ENCODE measurements around the gene RELA. TPM values are rescaled to one million over a fixed set of nuclear protein-coding genes. Genes with fewer than 3 reads are reported as not detected.

The RELA gene
- total and polyA plus RNA-seq, 2 of the 13 experiments (the other 11 are each of a cell fraction or from before 2014, with no cell fraction given): 21.4 to 40.5 TPM

GRCh38 chr11:65663639-65664200, 1.0 kb upstream of the RELA start (continued):
- TF ChIP-seq ZNF556 (CRISPR knock-in tag; IDR thresholded peaks at IDR 0.05; ENCODE audit: borderline replicate concordance): no peak; the same call in 1 of the 2 replicates
- TF ChIP-seq ZFP36 (IDR thresholded peaks at IDR 0.05; ENCODE audit: borderline replicate concordance, low read depth, low read length, partially characterized antibody): no peak
- TF ChIP-seq, protein P1, sequence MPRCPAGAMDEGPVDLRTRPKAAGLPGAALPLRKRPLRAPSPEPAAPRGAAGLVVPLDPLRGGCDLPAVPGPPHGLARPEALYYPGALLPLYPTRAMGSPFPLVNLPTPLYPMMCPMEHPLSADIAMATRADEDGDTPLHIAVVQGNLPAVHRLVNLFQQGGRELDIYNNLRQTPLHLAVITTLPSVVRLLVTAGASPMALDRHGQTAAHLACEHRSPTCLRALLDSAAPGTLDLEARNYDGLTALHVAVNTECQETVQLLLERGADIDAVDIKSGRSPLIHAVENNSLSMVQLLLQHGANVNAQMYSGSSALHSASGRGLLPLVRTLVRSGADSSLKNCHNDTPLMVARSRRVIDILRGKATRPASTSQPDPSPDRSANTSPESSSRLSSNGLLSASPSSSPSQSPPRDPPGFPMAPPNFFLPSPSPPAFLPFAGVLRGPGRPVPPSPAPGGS (CRISPR knock-in tag; IDR thresholded peaks at IDR 0.05): no peak
- no peak for TF ChIP-seq KLF13 (CRISPR knock-in tag; IDR thresholded peaks at IDR 0.05)
- TF ChIP-seq, protein P2, sequence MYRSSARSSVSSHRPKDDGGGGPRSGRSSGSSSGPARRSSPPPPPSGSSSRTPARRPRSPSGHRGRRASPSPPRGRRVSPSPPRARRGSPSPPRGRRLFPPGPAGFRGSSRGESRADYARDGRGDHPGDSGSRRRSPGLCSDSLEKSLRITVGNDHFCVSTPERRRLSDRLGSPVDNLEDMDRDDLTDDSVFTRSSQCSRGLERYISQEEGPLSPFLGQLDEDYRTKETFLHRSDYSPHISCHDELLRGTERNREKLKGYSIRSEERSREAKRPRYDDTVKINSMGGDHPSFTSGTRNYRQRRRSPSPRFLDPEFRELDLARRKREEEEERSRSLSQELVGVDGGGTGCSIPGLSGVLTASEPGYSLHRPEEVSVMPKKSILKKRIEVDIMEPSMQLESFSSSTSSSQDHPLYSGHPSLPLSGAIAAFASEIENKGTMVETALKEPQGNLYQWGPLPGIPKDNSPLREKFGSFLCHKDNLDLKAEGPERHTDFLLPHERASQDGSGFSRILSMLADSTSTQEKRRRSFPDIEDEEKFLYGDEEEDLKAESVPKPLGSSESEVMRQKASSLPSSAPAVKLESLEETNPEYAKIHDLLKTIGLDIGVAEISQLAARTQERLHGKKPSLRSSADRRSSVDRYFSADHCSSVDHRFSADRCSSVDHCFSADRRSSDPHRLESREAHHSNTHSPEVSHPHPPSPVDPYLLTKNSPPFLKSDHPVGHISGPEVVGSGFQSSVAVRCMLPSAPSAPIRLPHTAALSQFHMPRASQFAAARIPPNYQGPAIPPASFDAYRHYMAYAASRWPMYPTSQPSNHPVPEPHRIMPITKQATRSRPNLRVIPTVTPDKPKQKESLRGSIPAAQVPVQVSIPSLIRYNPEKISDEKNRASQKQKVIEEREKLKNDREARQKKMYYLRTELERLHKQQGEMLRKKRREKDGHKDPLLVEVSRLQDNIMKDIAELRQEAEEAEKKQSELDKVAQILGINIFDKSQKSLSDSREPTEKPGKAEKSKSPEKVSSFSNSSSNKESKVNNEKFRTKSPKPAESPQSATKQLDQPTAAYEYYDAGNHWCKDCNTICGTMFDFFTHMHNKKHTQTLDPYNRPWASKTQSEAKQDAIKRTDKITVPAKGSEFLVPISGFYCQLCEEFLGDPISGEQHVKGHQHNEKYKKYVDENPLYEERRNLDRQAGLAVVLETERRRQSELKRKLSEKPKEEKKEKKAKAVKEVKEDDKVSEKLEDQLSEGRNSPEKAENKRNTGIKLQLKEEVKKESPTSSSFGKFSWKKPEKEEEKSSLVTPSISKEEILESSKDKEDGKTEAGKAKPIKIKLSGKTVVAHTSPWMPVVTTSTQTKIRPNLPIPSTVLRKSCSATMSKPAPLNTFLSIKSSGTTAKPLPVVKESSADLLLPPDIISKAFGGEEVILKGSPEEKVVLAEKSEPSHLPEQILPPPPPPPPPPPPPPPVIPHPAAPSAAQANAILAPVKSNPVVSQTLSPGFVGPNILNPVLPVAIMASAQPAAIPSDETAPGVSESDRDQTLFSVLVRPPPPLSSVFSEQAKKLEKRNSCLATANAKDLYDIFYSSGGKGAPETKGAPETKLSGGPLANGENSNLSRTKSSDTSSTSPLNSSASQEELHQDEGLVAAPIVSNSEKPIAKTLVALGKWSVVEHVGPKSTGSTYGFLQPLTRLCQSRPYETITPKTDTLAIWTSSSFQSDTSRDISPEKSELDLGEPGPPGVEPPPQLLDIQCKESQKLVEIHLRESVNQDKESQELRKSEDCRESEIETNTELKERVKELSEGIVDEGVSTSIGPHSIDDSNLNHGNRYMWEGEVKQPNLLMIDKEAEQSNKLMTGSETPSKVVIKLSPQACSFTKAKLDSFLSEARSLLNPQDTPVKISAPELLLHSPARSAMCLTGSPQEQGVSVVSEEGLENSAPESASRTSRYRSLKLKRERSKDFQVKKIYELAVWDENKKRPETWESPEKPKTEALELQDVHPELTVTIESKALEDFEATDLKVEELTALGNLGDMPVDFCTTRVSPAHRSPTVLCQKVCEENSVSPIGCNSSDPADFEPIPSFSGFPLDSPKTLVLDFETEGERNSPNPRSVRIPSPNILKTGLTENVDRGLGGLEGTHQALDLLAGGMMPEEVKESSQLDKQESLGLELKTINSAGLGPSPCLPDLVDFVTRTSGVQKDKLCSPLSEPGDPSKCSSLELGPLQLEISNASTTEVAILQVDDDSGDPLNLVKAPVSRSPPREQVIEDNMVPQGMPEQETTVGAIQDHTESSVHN (CRISPR knock-in tag; IDR thresholded peaks at IDR 0.05): no peak
- no peak for TF ChIP-seq SMARCC2 (IDR thresholded peaks at IDR 0.05)
- no peak for TF ChIP-seq ZNF678 (CRISPR knock-in tag; IDR thresholded peaks at IDR 0.05)
- no peak for TF ChIP-seq SNAI1 (CRISPR knock-in tag; IDR thresholded peaks at IDR 0.05; ENCODE audit: borderline replicate concordance)
- no peak for TF ChIP-seq ZNF280B (CRISPR knock-in tag; IDR thresholded peaks at IDR 0.05; ENCODE audit: borderline replicate concordance)
- no peak for TF ChIP-seq ADNP (CRISPR knock-in tag; IDR thresholded peaks at IDR 0.05)
- TF ChIP-seq, protein P3, sequence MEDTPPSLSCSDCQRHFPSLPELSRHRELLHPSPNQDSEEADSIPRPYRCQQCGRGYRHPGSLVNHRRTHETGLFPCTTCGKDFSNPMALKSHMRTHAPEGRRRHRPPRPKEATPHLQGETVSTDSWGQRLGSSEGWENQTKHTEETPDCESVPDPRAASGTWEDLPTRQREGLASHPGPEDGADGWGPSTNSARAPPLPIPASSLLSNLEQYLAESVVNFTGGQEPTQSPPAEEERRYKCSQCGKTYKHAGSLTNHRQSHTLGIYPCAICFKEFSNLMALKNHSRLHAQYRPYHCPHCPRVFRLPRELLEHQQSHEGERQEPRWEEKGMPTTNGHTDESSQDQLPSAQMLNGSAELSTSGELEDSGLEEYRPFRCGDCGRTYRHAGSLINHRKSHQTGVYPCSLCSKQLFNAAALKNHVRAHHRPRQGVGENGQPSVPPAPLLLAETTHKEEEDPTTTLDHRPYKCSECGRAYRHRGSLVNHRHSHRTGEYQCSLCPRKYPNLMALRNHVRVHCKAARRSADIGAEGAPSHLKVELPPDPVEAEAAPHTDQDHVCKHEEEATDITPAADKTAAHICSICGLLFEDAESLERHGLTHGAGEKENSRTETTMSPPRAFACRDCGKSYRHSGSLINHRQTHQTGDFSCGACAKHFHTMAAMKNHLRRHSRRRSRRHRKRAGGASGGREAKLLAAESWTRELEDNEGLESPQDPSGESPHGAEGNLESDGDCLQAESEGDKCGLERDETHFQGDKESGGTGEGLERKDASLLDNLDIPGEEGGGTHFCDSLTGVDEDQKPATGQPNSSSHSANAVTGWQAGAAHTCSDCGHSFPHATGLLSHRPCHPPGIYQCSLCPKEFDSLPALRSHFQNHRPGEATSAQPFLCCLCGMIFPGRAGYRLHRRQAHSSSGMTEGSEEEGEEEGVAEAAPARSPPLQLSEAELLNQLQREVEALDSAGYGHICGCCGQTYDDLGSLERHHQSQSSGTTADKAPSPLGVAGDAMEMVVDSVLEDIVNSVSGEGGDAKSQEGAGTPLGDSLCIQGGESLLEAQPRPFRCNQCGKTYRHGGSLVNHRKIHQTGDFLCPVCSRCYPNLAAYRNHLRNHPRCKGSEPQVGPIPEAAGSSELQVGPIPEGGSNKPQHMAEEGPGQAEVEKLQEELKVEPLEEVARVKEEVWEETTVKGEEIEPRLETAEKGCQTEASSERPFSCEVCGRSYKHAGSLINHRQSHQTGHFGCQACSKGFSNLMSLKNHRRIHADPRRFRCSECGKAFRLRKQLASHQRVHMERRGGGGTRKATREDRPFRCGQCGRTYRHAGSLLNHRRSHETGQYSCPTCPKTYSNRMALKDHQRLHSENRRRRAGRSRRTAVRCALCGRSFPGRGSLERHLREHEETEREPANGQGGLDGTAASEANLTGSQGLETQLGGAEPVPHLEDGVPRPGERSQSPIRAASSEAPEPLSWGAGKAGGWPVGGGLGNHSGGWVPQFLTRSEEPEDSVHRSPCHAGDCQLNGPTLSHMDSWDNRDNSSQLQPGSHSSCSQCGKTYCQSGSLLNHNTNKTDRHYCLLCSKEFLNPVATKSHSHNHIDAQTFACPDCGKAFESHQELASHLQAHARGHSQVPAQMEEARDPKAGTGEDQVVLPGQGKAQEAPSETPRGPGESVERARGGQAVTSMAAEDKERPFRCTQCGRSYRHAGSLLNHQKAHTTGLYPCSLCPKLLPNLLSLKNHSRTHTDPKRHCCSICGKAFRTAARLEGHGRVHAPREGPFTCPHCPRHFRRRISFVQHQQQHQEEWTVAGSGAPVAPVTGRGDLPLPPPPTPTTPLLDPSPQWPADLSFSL (CRISPR knock-in tag; IDR thresholded peaks at IDR 0.05): no peak

Measured in HepG2 (cell line).